ENCODE results near the gene CERS1. TPM values are rescaled to one million over a fixed set of nuclear protein-coding genes. Genes with fewer than 3 reads are reported as not detected.
A peak's percentile ranks its signal among the peaks of the same experiment; 100 is the strongest.

CERS1 gene
- total RNA-seq, 1 donor from 2014 or later = not detected

- Histone ChIP-seq H3K27ac (no peak overlapping the region), H3K27me3 (no peaks in the 10 kb centered on the region), H3K4me1 (no peaks in the 10 kb centered on the region), H3K9me3 (no peaks in the 10 kb centered on the region), H3K4me3 (no peak overlapping the region), H3K36me3 (no peaks in the 10 kb centered on the region)
- DNase-seq (no peak), ATAC-seq (no peak)
- TF ChIP-seq CTCF (IDR thresholded peaks at IDR 0.05) = no peak
- intact Hi-C loops (cut with DNase I) = no loop called here
Observed at GRCh38 chr19:18875726-18876125, 20.2 kb downstream of the CERS1 start.

- Histone ChIP-seq H3K27ac (no peak overlapping the region), H3K27me3 (peaks cover 7% of the 10 kb centered on the region), H3K4me1 (peaks cover 11% of the 10 kb centered on the region), H3K36me3 (peaks cover 15% of the 10 kb centered on the region), H3K4me3 (no peak overlapping the region), H3K9me3 (no peaks in the 10 kb centered on the region)
- DNase-seq (no peak), ATAC-seq (no peak)
- intact Hi-C loops (cut with DNase I) = no loop called here
- no peak for TF ChIP-seq CTCF (IDR thresholded peaks at IDR 0.05)
Observed at GRCh38 chr19:18871543-18871942, 24.4 kb downstream of the CERS1 start.

- DNase-seq = no peak
- intact Hi-C loops (cut with DNase I) = no loop called here
- peak; percentile 9 for ATAC-seq
Observed at GRCh38 chr19:18870531-18871172, 25.3 kb downstream of the CERS1 start.

GRCh38 chr19:18869781-18870530 lies 26.0 kb downstream of the CERS1 start:
- H3K27ac ChIP-seq = no peak overlapping the region
- H3K4me1 ChIP-seq = peaks cover 11% of the 10 kb centered on the region
- H3K27me3 ChIP-seq = peaks cover 7% of the 10 kb centered on the region
- peaks cover 28% of the 10 kb centered on the region for H3K36me3 ChIP-seq
- H3K4me3 ChIP-seq = no peak overlapping the region
- no peaks in the 10 kb centered on the region for H3K9me3 ChIP-seq
- TF ChIP-seq CTCF (IDR thresholded peaks at IDR 0.05) = no peak
- DNase-seq = no peak
- intact Hi-C loops (cut with DNase I) = no loop called here
- ATAC-seq = no peak

More at GRCh38 chr19:18870531-18871172, 25.3 kb downstream of the CERS1 start:
- Histone ChIP-seq H3K27me3 (peaks cover 7% of the 10 kb centered on the region), H3K4me3 (no peak overlapping the region), H3K27ac (no peak overlapping the region), H3K36me3 (peaks cover 21% of the 10 kb centered on the region), H3K9me3 (no peaks in the 10 kb centered on the region), H3K4me1 (peaks cover 11% of the 10 kb centered on the region)
- TF ChIP-seq CTCF (IDR thresholded peaks at IDR 0.05) = no peak

- no peak for TF ChIP-seq CTCF (IDR thresholded peaks at IDR 0.05)
- peaks cover 7% of the 10 kb centered on the region for H3K27me3 ChIP-seq
- peaks cover 11% of the 10 kb centered on the region for H3K4me1 ChIP-seq
- no peak for ATAC-seq
- peaks cover 37% of the 10 kb centered on the region for H3K36me3 ChIP-seq
- intact Hi-C loops (cut with DNase I) = no loop called here
- H3K4me3 ChIP-seq = no peak overlapping the region
- DNase-seq = no peak
- no peak overlapping the region for H3K27ac ChIP-seq
- H3K9me3 ChIP-seq = no peaks in the 10 kb centered on the region
Observed at GRCh38 chr19:18869023-18869618, 26.8 kb downstream of the CERS1 start.

Data from upper lobe of right lung (tissue), 1 donor.